Measurements from ENCODE around the gene KLRC2.

DNA sequence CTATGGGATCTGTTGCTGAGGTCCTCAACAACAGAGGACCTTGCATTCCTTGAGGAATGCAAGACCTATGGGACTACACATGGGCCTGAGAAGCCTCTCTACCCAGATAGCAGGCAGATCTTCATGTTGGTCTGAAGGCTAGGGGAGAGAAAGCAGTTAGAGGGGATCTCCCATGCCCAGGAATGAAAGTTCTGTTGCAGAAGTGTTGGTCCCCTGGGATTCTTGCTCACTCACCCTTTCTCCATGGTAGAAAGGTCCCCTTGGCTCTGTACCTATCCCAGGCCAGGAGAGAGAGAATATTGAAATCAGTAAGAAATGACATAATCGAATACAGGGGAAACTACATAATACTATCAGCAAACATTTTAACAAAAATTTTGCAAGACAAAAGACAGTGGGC is 33.9 kb upstream of the KLRC2 start:
- TF ChIP-seq CTCF (IDR thresholded peaks at IDR 0.05; ENCODE audit: low read depth, low read length) (no peak), EZH2phosphoT487 (IDR thresholded peaks at IDR 0.05; ENCODE audit: low read depth) (no peak)
